SK-N-SH (cell line): ENCODE data around the gene MCM9. TPM values are rescaled to one million over a fixed set of nuclear protein-coding genes. Genes with fewer than 3 reads are reported as not detected.

Experiments
- CTCF ChIA-PET: fragments of 300-600, 350-600 bp; formaldehyde crosslinking; extraction: SDS; loops from one replicate; lab custom pipeline; 2021; lab: Yijun Ruan, JAX
- POLR2A ChIA-PET: fragments of 350-600 bp; sonication (Branson Sonifier 250); formaldehyde crosslinking; extraction: SDS; loops from one replicate; lab custom pipeline; 2020; ENCODE audit warnings: antibody characterized with exemption, inconsistent platforms; lab: Yijun Ruan, JAX
- DNase-seq: peaks from one replicate; pipeline ENCODE4 v3.0.0; 2012
- H2AFZ ChIP-seq: fragments of 200-600 bp; sonication (generic); 2 replicates; pipeline ENCODE4 v1.8.1; 2016; ENCODE audit warnings: antibody characterized with exemption, mild to moderate bottlenecking, low read depth
- H3F3A ChIP-seq: fragments of 200-600 bp; sonication (generic); replicated peaks from 2 replicates; pipeline ENCODE3; 2016; ENCODE audit warnings: antibody characterized with exemption, mild to moderate bottlenecking; ENCODE audit not compliant: insufficient read depth
- H3K27ac ChIP-seq, 2 experiments: fragments of 200-500 bp in 1 of 2; fragments of 200-600 bp in 1 of 2; sonication (Bioruptor generic) in 1 of 2; sonication (generic), shearing (Covaris generic) in 1 of 2; 2 replicates each; pipeline versions ENCODE4 v1.5.1 to v1.6.1; 2014 to 2016; ENCODE audit warnings: low read depth in 2 of 2, inconsistent platforms in 1 of 2, low read length in 1 of 2, mild to moderate bottlenecking in 1 of 2, mixed read lengths in 1 of 2
- H3K27me3 ChIP-seq: fragments of 200-600 bp; sonication (generic), shearing (Covaris generic); 2 replicates; pipeline ENCODE4 v1.6.1; 2016; ENCODE audit warnings: mixed run types; ENCODE audit not compliant: insufficient read depth
- H3K36me3 ChIP-seq, 2 experiments: fragments of 200-500 bp in 1 of 2; fragments of 200-600 bp in 1 of 2; sonication (Bioruptor generic) in 1 of 2; sonication (generic) in 1 of 2; replicated peaks in 1 of 2; 2 replicates each; pipeline versions ENCODE3 to v1.5.1; 2014 to 2016; ENCODE audit warnings: low read length in 1 of 2, mild to moderate bottlenecking in 1 of 2; ENCODE audit not compliant: insufficient read depth in 2 of 2, control insufficient read depth in 1 of 2
- H3K4me1 ChIP-seq, 2 experiments: fragments of 200-500 bp in 1 of 2; fragments of 200-600 bp in 1 of 2; sonication (Bioruptor generic) in 1 of 2; sonication (generic), shearing (Covaris generic) in 1 of 2; 2 replicates each; pipeline versions ENCODE4 v1.5.1 to v1.6.1; 2014 to 2016; ENCODE audit warnings: low read depth in 1 of 2, low read length in 1 of 2, mixed run types in 1 of 2; ENCODE audit not compliant: insufficient read depth in 2 of 2, control insufficient read depth in 1 of 2
- H3K4me2 ChIP-seq: fragments of 200-600 bp; sonication (generic), shearing (Covaris generic); 2 replicates; pipeline ENCODE4 v1.6.1; 2017; ENCODE audit warnings: mixed run types
- H3K4me3 ChIP-seq, 2 experiments: fragments of 200-500 bp in 1 of 2; fragments of 200-600 bp in 1 of 2; sonication (Bioruptor generic) in 1 of 2; sonication (generic), shearing (Covaris generic) in 1 of 2; 2 replicates each; pipeline versions ENCODE4 v1.5.1 to v1.8.1; 2014 to 2016; ENCODE audit warnings: low read depth in 2 of 2, inconsistent platforms in 1 of 2, low read length in 1 of 2, mild to moderate bottlenecking in 1 of 2, mixed read lengths in 1 of 2, moderate library complexity in 1 of 2
- H3K79me2 ChIP-seq: fragments of 200-600 bp; sonication (generic); 2 replicates; pipeline ENCODE4 v1.8.1; 2017; ENCODE audit warnings: mild to moderate bottlenecking; ENCODE audit not compliant: insufficient read depth
- H3K9ac ChIP-seq: fragments of 200-600 bp; sonication (generic); 2 replicates; pipeline ENCODE4 v1.6.1; 2017; ENCODE audit warnings: mixed run types
- H3K9me2 ChIP-seq: fragments of 200-600 bp; sonication (generic); 2 replicates; pipeline ENCODE4 v1.6.1; 2017; ENCODE audit warnings: mixed run types
- H3K9me3 ChIP-seq: fragments of 200-600 bp; sonication (generic); 2 replicates; pipeline ENCODE4 v1.6.1; 2017; ENCODE audit warnings: mixed run types, mild to moderate bottlenecking, moderate library complexity
- H4K20me1 ChIP-seq: fragments of 200-600 bp; sonication (generic); 2 replicates; pipeline ENCODE4 v1.6.1; 2017; ENCODE audit warnings: mild to moderate bottlenecking, mixed run types; ENCODE audit not compliant: insufficient read depth
- ELF1 ChIP-seq: IDR thresholded peaks from 2 replicates; pipeline ENCODE4 v1.4.0; 2012
- EZH2phosphoT487 ChIP-seq: fragments of 200-600 bp; sonication (generic); IDR thresholded peaks from 2 replicates; pipeline ENCODE4 v1.6.1; 2017; ENCODE audit warnings: low read depth, mixed run types, mild to moderate bottlenecking, antibody characterized with exemption, moderate library complexity, borderline replicate concordance
- FOSL2 ChIP-seq: IDR thresholded peaks from 2 replicates; pipeline ENCODE4 v1.4.0; 2012; ENCODE audit warnings: low read depth, mild to moderate bottlenecking, moderate library complexity, borderline replicate concordance
- FOXJ3 ChIP-seq: sonication (generic); formaldehyde crosslinking; IDR thresholded peaks from 2 replicates; pipeline ENCODE4 v1.5.1; 2020; ENCODE audit warnings: mild to moderate bottlenecking, missing genetic modification reagents
- GABPA ChIP-seq: IDR thresholded peaks from 2 replicates; pipeline ENCODE4 v1.4.0; 2012; ENCODE audit warnings: low read depth, mild to moderate bottlenecking
- GATA2 ChIP-seq: sonication (generic); formaldehyde crosslinking; IDR thresholded peaks from 2 replicates; pipeline ENCODE4 v1.5.0; 2020; ENCODE audit warnings: mild to moderate bottlenecking, missing genetic modification reagents
- POLR2AphosphoS5 ChIP-seq: IDR thresholded peaks from 2 replicates; pipeline ENCODE4 v1.6.1; 2012; ENCODE audit warnings: low read depth, low read length
- RAD21 ChIP-seq: IDR thresholded peaks from 2 replicates; pipeline ENCODE4 v1.6.1; 2012; ENCODE audit warnings: mild to moderate bottlenecking, low read length
- SIN3A ChIP-seq: IDR thresholded peaks from 2 replicates; pipeline ENCODE4 v1.6.1; 2012; ENCODE audit warnings: low read depth, mild to moderate bottlenecking, low read length, moderate library complexity, borderline replicate concordance
- TAF1 ChIP-seq: IDR thresholded peaks from 2 replicates; pipeline ENCODE4 v1.6.1; 2012; ENCODE audit warnings: low read depth, mild to moderate bottlenecking, low read length, moderate library complexity, borderline replicate concordance
- WGBS: methylation state at CpG from one replicate; pipeline ENCODE4 v1.1.6; 2017; ENCODE audit warnings: low lambda C conversion rate; 5-methylcytosine and 5-hydroxymethylcytosine counted together
- polyA plus RNA-seq, 3 experiments: library from polyadenylated mRNA; depleted of rRNA; stranded (reverse); fragments of >200 nt; gene quantifications; 2 replicates each; pipeline ENCODE4 v1.2.3, GENCODE V29; 2012
- TF ChIP-seq, protein P1 (sequence below): IDR thresholded peaks from 2 replicates; pipeline ENCODE4 v1.6.1; 2012; ENCODE audit warnings: mild to moderate bottlenecking, low read depth, low read length, moderate library complexity
- TF ChIP-seq, protein P2 (sequence below): IDR thresholded peaks from 2 replicates; pipeline ENCODE4 v1.4.0; 2012; ENCODE audit warnings: low read depth
- TF ChIP-seq, protein P3 (sequence below): IDR thresholded peaks from 2 replicates; pipeline ENCODE4; 2012
- TF ChIP-seq, protein P4 (sequence below): fragments of 150-350 bp; IDR thresholded peaks from 2 replicates; pipeline ENCODE4 v1.6.1; 2016; ENCODE audit warnings: mild to moderate bottlenecking, low read depth, low read length
- TF ChIP-seq, protein P5 (sequence below): fragments of 150-350 bp; IDR thresholded peaks from 2 replicates; pipeline ENCODE4 v1.6.1; 2017; ENCODE audit warnings: antibody characterized with exemption, low read length, low read depth, borderline replicate concordance

The MCM9 gene
- polyA plus RNA-seq, 1 of the 3 experiments (the other 2 are of a cell fraction): 1.7 TPM

DNA sequence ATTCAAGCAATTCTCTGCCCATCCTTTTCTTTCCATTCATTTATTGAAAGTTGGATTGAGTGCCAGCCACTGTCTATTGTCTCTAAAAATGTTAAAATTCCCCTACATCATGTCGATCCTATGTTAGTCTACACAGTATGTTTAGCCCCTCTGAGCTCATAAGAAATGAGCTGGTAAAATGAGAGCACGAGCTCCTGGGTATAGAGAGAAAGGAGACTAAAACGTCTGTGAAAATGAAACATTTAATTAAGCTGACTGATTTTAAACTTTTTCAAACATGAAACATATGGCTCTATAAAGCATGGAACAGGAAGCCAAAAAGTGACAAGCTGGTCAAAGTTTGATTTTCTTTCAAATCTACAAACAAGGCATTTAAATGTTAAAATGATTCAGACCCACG lies 145.0 kb downstream of the MCM9 start (continued):
- TF ChIP-seq, protein P1, sequence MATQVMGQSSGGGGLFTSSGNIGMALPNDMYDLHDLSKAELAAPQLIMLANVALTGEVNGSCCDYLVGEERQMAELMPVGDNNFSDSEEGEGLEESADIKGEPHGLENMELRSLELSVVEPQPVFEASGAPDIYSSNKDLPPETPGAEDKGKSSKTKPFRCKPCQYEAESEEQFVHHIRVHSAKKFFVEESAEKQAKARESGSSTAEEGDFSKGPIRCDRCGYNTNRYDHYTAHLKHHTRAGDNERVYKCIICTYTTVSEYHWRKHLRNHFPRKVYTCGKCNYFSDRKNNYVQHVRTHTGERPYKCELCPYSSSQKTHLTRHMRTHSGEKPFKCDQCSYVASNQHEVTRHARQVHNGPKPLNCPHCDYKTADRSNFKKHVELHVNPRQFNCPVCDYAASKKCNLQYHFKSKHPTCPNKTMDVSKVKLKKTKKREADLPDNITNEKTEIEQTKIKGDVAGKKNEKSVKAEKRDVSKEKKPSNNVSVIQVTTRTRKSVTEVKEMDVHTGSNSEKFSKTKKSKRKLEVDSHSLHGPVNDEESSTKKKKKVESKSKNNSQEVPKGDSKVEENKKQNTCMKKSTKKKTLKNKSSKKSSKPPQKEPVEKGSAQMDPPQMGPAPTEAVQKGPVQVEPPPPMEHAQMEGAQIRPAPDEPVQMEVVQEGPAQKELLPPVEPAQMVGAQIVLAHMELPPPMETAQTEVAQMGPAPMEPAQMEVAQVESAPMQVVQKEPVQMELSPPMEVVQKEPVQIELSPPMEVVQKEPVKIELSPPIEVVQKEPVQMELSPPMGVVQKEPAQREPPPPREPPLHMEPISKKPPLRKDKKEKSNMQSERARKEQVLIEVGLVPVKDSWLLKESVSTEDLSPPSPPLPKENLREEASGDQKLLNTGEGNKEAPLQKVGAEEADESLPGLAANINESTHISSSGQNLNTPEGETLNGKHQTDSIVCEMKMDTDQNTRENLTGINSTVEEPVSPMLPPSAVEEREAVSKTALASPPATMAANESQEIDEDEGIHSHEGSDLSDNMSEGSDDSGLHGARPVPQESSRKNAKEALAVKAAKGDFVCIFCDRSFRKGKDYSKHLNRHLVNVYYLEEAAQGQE: no peak
- TF ChIP-seq GABPA: no peak

DNA sequence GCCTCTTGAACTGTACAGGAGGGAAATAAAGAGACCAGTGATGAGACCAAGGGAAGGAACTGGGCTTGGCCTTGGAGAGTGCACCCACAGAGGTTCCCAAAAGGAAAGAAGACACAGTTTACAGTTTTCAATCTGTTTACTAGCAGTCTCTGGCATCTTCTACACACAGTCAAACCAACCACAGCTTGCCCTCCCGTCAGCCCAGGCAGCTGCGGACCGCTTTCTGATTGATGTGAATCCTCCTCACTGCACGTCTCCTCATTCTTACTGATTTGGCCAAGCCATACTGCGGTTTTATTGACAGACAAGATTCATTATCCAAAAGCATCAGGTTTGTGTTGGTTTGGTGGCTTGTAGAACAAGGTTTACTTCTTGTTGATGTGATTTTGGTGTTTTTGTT lies 145.5 kb downstream of the MCM9 start:
- H4K20me1 ChIP-seq: no peaks in the 10 kb centered on the region
- H3K4me1 ChIP-seq: peaks cover 0 to 3% of the 10 kb centered on the region in 2 experiments; a peak in 2 of 4 replicates
- no peaks in the 10 kb centered on the region for H3K79me2 ChIP-seq
- TF ChIP-seq, protein P2, sequence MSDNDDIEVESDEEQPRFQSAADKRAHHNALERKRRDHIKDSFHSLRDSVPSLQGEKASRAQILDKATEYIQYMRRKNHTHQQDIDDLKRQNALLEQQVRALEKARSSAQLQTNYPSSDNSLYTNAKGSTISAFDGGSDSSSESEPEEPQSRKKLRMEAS: no peak
- TF ChIP-seq, protein P3, sequence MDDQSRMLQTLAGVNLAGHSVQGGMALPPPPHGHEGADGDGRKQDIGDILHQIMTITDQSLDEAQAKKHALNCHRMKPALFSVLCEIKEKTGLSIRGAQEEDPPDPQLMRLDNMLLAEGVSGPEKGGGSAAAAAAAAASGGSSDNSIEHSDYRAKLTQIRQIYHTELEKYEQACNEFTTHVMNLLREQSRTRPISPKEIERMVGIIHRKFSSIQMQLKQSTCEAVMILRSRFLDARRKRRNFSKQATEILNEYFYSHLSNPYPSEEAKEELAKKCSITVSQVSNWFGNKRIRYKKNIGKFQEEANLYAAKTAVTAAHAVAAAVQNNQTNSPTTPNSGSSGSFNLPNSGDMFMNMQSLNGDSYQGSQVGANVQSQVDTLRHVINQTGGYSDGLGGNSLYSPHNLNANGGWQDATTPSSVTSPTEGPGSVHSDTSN: no peak
- TF ChIP-seq FOSL2 (no peak), ELF1 (no peak), RAD21 (no peak), POLR2AphosphoS5 (no peak), GATA2 (CRISPR knock-in tag) (no peak), FOXJ3 (no peak), SIN3A (no peak), TAF1 (no peak), EZH2phosphoT487 (no peak)
- TF ChIP-seq, protein P4, sequence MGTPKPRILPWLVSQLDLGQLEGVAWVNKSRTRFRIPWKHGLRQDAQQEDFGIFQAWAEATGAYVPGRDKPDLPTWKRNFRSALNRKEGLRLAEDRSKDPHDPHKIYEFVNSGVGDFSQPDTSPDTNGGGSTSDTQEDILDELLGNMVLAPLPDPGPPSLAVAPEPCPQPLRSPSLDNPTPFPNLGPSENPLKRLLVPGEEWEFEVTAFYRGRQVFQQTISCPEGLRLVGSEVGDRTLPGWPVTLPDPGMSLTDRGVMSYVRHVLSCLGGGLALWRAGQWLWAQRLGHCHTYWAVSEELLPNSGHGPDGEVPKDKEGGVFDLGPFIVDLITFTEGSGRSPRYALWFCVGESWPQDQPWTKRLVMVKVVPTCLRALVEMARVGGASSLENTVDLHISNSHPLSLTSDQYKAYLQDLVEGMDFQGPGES: no peak
- TF ChIP-seq, protein P1: no peak
- TF ChIP-seq, protein P5, sequence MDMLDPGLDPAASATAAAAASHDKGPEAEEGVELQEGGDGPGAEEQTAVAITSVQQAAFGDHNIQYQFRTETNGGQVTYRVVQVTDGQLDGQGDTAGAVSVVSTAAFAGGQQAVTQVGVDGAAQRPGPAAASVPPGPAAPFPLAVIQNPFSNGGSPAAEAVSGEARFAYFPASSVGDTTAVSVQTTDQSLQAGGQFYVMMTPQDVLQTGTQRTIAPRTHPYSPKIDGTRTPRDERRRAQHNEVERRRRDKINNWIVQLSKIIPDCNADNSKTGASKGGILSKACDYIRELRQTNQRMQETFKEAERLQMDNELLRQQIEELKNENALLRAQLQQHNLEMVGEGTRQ: no peak
- ChIA-PET POLR2A (no interaction called here), CTCF (interaction anchor here (6.4 kb wide), 1 partner anchor 11 kb away, joined by 41 read pairs; no protein-coding TSS in a partner anchor)
- H3K9ac ChIP-seq: no peak overlapping the region
- H2AFZ ChIP-seq: no peak overlapping the region
- H3K27me3 ChIP-seq: no peaks in the 10 kb centered on the region
- H3F3A ChIP-seq: no peaks in the 10 kb centered on the region
- no peaks in the 10 kb centered on the region for H3K9me3 ChIP-seq
- no peak overlapping the region for H3K4me3 ChIP-seq
- H3K27ac ChIP-seq: no peak overlapping the region
- H3K36me3 ChIP-seq: no peaks in the 10 kb centered on the region
- no peak overlapping the region for H3K4me2 ChIP-seq
- DNase-seq: no peak
- 92% methylated on average over 5 of the region's 5 CpGs for WGBS
- H3K9me2 ChIP-seq: no peaks in the 10 kb centered on the region
